WI38 (cell line): Measurements from ENCODE around the gene ATP2B3.

ENCODE experiments used
- H3K4me3 ChIP-seq: 2 replicates; pipeline ENCODE4 v1.5.1; 2011; ENCODE audit warnings: low read depth, mild to moderate bottlenecking, control low read depth, low read length
- CTCF ChIP-seq: IDR thresholded peaks from 2 replicates; pipeline ENCODE4 v1.5.1; 2012; ENCODE audit warnings: low read depth, mild to moderate bottlenecking, control low read depth, low read length

The ATP2B3 gene

GRCh38 chrX:153547195-153547594, 29.8 kb downstream of the ATP2B3 start:
- no peak for TF ChIP-seq CTCF
- no peak overlapping the region for H3K4me3 ChIP-seq

- no peak for TF ChIP-seq CTCF
- no peak overlapping the region for H3K4me3 ChIP-seq
These were observed 31.8 kb downstream of the ATP2B3 start for GRCh38 chrX:153549231-153549630.

GRCh38 chrX:153549807-153550206, 32.4 kb downstream of the ATP2B3 start:
- no peak overlapping the region for H3K4me3 ChIP-seq
- no peak for TF ChIP-seq CTCF

GRCh38 chrX:153551135-153551534, 33.7 kb downstream of the ATP2B3 start:
- H3K4me3 ChIP-seq = no peak overlapping the region
- TF ChIP-seq CTCF = no peak

- H3K4me3 ChIP-seq = no peak overlapping the region
These were observed 37.2 kb downstream of the ATP2B3 start for GRCh38 chrX:153554519-153555167.

GRCh38 chrX:153556767-153557166, 39.3 kb downstream of the ATP2B3 start:
- H3K4me3 ChIP-seq = no peak overlapping the region
- TF ChIP-seq CTCF = no peak

More at GRCh38 chrX:153554519-153555167, 37.2 kb downstream of the ATP2B3 start:
- TF ChIP-seq CTCF = peak; percentile 83

GRCh38 chrX:153557618-153558355, 40.3 kb downstream of the ATP2B3 start:
- TF ChIP-seq CTCF = no peak
- H3K4me3 ChIP-seq = no peak overlapping the region
